ENCODE measurements around the gene PPFIBP1.

DNA sequence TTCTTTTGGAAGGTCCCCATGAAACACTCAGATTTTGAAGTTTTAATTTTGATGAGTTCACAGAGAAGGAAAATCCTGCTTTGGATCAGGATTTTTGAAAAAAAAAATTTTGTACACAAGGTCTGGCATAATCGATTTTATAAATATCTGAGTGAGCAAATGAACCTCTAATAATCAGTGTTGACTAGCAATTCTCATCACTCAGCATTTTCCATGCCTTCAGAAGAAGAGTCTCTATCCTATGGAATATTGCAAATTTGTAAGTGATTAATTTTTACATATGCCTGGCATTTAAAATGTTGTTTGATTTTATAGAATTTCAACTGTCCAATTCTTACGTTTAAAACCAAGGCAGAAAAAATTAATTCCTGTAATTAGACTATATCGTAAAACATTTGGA lies 141.7 kb downstream of the PPFIBP1 start:
- TF ChIP-seq, protein P1, sequence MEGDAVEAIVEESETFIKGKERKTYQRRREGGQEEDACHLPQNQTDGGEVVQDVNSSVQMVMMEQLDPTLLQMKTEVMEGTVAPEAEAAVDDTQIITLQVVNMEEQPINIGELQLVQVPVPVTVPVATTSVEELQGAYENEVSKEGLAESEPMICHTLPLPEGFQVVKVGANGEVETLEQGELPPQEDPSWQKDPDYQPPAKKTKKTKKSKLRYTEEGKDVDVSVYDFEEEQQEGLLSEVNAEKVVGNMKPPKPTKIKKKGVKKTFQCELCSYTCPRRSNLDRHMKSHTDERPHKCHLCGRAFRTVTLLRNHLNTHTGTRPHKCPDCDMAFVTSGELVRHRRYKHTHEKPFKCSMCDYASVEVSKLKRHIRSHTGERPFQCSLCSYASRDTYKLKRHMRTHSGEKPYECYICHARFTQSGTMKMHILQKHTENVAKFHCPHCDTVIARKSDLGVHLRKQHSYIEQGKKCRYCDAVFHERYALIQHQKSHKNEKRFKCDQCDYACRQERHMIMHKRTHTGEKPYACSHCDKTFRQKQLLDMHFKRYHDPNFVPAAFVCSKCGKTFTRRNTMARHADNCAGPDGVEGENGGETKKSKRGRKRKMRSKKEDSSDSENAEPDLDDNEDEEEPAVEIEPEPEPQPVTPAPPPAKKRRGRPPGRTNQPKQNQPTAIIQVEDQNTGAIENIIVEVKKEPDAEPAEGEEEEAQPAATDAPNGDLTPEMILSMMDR (IDR thresholded peaks at IDR 0.05), result no peak
- TF ChIP-seq ZFX (IDR thresholded peaks at IDR 0.05; ENCODE audit: borderline replicate concordance), result no peak

Measured in 22Rv1 (cell line).